ENCODE measurements around the gene ZC3H13.

Gene ZC3H13

DNA sequence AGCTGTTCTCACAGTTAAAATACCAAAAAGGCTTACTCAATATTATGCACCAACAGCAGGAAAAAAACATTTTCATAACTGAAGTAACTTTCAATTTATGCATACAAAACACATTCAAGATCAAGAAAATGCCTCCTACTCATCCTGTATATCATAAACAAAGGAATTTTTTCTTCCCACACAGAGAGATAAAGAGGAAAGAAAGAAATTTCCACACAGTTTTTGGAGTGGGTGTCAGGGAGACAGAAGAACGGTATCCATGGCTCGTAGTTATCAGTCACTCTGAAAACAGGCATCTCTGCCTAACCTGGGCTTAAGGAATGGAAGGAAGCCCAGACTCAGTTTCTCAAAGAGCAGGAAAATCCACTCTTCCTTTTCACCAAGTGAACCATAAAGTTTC, 108.6 kb downstream of the ZC3H13 start:
- DNase-seq (ENCODE audit: low read depth in 1 of 2, low spot score in 1 of 2) = no peak
- no peak for TF ChIP-seq GABPA (IDR thresholded peaks at IDR 0.05; ENCODE audit: low read depth)
- TF ChIP-seq, protein P1, sequence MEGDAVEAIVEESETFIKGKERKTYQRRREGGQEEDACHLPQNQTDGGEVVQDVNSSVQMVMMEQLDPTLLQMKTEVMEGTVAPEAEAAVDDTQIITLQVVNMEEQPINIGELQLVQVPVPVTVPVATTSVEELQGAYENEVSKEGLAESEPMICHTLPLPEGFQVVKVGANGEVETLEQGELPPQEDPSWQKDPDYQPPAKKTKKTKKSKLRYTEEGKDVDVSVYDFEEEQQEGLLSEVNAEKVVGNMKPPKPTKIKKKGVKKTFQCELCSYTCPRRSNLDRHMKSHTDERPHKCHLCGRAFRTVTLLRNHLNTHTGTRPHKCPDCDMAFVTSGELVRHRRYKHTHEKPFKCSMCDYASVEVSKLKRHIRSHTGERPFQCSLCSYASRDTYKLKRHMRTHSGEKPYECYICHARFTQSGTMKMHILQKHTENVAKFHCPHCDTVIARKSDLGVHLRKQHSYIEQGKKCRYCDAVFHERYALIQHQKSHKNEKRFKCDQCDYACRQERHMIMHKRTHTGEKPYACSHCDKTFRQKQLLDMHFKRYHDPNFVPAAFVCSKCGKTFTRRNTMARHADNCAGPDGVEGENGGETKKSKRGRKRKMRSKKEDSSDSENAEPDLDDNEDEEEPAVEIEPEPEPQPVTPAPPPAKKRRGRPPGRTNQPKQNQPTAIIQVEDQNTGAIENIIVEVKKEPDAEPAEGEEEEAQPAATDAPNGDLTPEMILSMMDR (IDR thresholded peaks at IDR 0.05; ENCODE audit: insufficient read depth, low read length) = no peak
- TF ChIP-seq, protein P2, sequence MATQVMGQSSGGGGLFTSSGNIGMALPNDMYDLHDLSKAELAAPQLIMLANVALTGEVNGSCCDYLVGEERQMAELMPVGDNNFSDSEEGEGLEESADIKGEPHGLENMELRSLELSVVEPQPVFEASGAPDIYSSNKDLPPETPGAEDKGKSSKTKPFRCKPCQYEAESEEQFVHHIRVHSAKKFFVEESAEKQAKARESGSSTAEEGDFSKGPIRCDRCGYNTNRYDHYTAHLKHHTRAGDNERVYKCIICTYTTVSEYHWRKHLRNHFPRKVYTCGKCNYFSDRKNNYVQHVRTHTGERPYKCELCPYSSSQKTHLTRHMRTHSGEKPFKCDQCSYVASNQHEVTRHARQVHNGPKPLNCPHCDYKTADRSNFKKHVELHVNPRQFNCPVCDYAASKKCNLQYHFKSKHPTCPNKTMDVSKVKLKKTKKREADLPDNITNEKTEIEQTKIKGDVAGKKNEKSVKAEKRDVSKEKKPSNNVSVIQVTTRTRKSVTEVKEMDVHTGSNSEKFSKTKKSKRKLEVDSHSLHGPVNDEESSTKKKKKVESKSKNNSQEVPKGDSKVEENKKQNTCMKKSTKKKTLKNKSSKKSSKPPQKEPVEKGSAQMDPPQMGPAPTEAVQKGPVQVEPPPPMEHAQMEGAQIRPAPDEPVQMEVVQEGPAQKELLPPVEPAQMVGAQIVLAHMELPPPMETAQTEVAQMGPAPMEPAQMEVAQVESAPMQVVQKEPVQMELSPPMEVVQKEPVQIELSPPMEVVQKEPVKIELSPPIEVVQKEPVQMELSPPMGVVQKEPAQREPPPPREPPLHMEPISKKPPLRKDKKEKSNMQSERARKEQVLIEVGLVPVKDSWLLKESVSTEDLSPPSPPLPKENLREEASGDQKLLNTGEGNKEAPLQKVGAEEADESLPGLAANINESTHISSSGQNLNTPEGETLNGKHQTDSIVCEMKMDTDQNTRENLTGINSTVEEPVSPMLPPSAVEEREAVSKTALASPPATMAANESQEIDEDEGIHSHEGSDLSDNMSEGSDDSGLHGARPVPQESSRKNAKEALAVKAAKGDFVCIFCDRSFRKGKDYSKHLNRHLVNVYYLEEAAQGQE (IDR thresholded peaks at IDR 0.05; ENCODE audit: insufficient replicate concordance, low read depth) = no peak
- H3K27me3 ChIP-seq (ENCODE audit: insufficient read depth, poor library complexity, severe bottlenecking) = no peaks in the 10 kb centered on the region
- H3K27ac ChIP-seq (replicated peaks) = no peak overlapping the region
- no peak overlapping the region for H3K4me3 ChIP-seq (replicated peaks; ENCODE audit: insufficient read depth, low read length)

DNA sequence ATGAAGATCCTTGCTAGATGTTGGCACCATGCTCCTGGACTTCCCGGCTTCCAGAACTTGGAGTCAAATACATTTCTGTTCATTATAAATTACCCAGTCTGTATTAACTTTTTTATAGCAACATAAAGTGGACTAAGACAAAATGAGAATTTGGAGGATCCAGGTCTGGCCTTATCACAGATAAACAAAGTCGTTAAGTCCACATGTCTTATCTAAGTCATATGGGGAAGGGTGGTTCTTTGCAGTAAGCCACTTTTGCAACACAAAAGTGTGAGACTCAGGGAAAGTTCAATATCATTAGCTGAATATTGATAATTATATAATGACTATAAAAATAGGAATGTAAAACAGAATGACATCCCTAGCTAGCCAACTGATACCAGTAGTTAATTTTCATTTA, 109.4 kb downstream of the ZC3H13 start:
- TF ChIP-seq, protein P1 (IDR thresholded peaks at IDR 0.05; ENCODE audit: insufficient read depth, low read length) = no peak
- TF ChIP-seq POLR2AphosphoS5 (IDR thresholded peaks at IDR 0.05; ENCODE audit: low read depth) = no peak
- TF ChIP-seq, protein P2 (IDR thresholded peaks at IDR 0.05; ENCODE audit: insufficient replicate concordance, low read depth) = no peak
- TF ChIP-seq GABPA (IDR thresholded peaks at IDR 0.05; ENCODE audit: low read depth) = no peak
- no peak for TF ChIP-seq SPI1 (IDR thresholded peaks at IDR 0.05; ENCODE audit: borderline replicate concordance, low read depth)
- Histone ChIP-seq H3K27me3 (ENCODE audit: insufficient read depth, poor library complexity, severe bottlenecking) (no peaks in the 10 kb centered on the region), H3K27ac (replicated peaks) (no peak overlapping the region), H3K4me3 (replicated peaks; ENCODE audit: insufficient read depth, low read length) (no peak overlapping the region)
- DNase-seq (ENCODE audit: low read depth in 1 of 2, low spot score in 1 of 2) = no peak

DNA sequence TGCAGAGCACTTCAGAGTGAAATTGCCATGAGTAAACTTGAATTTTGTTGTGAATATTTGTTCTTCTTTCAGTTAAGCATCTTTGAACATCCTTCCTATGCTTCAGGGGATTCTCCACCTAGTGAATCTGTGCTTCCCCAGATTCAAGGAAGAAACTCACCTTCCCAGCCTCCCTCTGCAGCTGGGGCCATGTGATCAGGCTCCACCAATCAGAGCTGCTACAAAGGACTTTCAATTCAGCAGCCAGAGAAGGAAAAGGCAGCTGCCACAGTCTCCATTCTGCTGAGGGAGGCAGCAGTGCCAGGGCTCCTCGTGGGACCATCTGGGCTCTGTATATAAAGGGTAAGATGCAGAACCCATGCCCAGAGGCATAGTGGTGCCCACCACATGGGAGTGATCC, 111.3 kb downstream of the ZC3H13 start:
- Histone ChIP-seq H3K4me3 (replicated peaks; ENCODE audit: insufficient read depth, low read length) (no peak overlapping the region), H3K27me3 (ENCODE audit: insufficient read depth, poor library complexity, severe bottlenecking) (no peaks in the 10 kb centered on the region), H3K27ac (replicated peaks) (no peak overlapping the region)
- TF ChIP-seq, protein P1 (IDR thresholded peaks at IDR 0.05; ENCODE audit: insufficient read depth, low read length) = no peak
- no peak for TF ChIP-seq SPI1 (IDR thresholded peaks at IDR 0.05; ENCODE audit: borderline replicate concordance, low read depth)
- no peak for TF ChIP-seq GABPA (IDR thresholded peaks at IDR 0.05; ENCODE audit: low read depth)
- no peak for TF ChIP-seq POLR2AphosphoS5 (IDR thresholded peaks at IDR 0.05; ENCODE audit: low read depth)
- TF ChIP-seq, protein P2 (IDR thresholded peaks at IDR 0.05; ENCODE audit: insufficient replicate concordance, low read depth) = no peak
- no peak for DNase-seq (ENCODE audit: low read depth in 1 of 2, low spot score in 1 of 2)
